Naive thymus-derived CD8-positive, alpha-beta T cell (primary cell): ENCODE results near the gene CLEC16A. TPM values are rescaled to one million over a fixed set of nuclear protein-coding genes. Genes with fewer than 3 reads are reported as not detected.

Experiments used
- ATAC-seq, 2 donors: fragments of 150-1000 bp; cut with Tn5 transposase in 1 of 2; sonication (Bioruptor Pico), chemical (Tn5 transposase) in 1 of 2; 1 replicate in 1 of 2; 2 replicates in 1 of 2; pipeline ENCODE4 v1.10.0; 2021; ENCODE audit warnings: mild to moderate bottlenecking in 2 of 2, moderate library complexity in 2 of 2
- POLR2A ChIA-PET: fragments of 350-600 bp; sonication (Branson Sonifier 250); formaldehyde crosslinking; loops from one replicate; lab custom pipeline; 2021; ENCODE audit warnings: antibody characterized with exemption; lab: Charles Lee
- DNase-seq, 10 donors: peaks; one replicate each; pipeline versions ENCODE4 v3.0.0 to v3.0.0-alpha.2; 2020 to 2022
- H3K27ac Mint-ChIP-seq, 10 donors: one replicate each; pipeline ENCODE4 v1.8.0; 2020 to 2022; ENCODE audit warnings: mild to moderate bottlenecking in 10 of 10, mixed read lengths in 10 of 10, moderate library complexity in 4 of 10, inconsistent platforms in 1 of 10
- H3K27me3 Mint-ChIP-seq, 5 donors: one replicate each; pipeline ENCODE4 v1.8.0; 2021 to 2022; ENCODE audit warnings: mixed read lengths in 5 of 5
- H3K36me3 Mint-ChIP-seq, 3 donors: one replicate each; pipeline ENCODE4 v1.8.0; 2020 to 2022; ENCODE audit warnings: mixed read lengths in 3 of 3, mild to moderate bottlenecking in 2 of 3, inconsistent platforms in 1 of 3
- H3K4me1 Mint-ChIP-seq, 4 donors: one replicate each; pipeline ENCODE4 v1.8.0; 2021 to 2022; ENCODE audit warnings: mixed read lengths in 4 of 4
- H3K4me3 Mint-ChIP-seq, 10 donors: one replicate each; pipeline ENCODE4 v1.8.0; 2020 to 2022; ENCODE audit warnings: mild to moderate bottlenecking in 10 of 10, mixed read lengths in 10 of 10, moderate library complexity in 6 of 10, inconsistent platforms in 1 of 10
- H3K9me3 Mint-ChIP-seq, 9 donors: one replicate each; pipeline ENCODE4 v1.8.0; 2020 to 2022; ENCODE audit warnings: mixed read lengths in 9 of 9, mild to moderate bottlenecking in 3 of 9, inconsistent platforms in 1 of 9, moderate library complexity in 1 of 9
- polyA plus RNA-seq, 3 donors: library from polyadenylated mRNA; unstranded; fragments of 300-500 nt; fragmentation: Illumina TruSeq; gene quantifications; one replicate each; pipeline ENCODE4 v1.2.3, GENCODE V29; 2021
- total RNA-seq, 8 experiments: library from RNA in 2 of 8; stranded (reverse) in 2 of 8; gene quantifications; one replicate each; pipeline ENCODE4 v1.2.3 and lab custom pipeline; 2021 to 2026

CLEC16A gene
- total and polyA plus RNA-seq, 5 experiments from 2014 or later = 8.5 to 28.8 (median 19.4) TPM

- POLR2A ChIA-PET = no interaction called here
- Mint-ChIP-seq H3K9me3 (no peaks in the 10 kb centered on the region), H3K27me3 (no peaks in the 10 kb centered on the region), H3K36me3 (peaks cover 0 to 55% (median 43%) of the 10 kb centered on the region in 3 donors), H3K4me1 (peaks cover 12 to 26% (median 20%) of the 10 kb centered on the region in 4 donors), H3K27ac (no peak overlapping the region), H3K4me3 (no peak overlapping the region)
- DNase-seq (no peak), ATAC-seq (no peak)
These were observed 113.5 kb downstream of the CLEC16A start for GRCh38 chr16:11057711-11058345.

GRCh38 chr16:11058832-11059231 lies 114.5 kb downstream of the CLEC16A start:
- no peak overlapping the region for H3K4me3 Mint-ChIP-seq
- no peaks in the 10 kb centered on the region for H3K27me3 Mint-ChIP-seq
- POLR2A ChIA-PET = no interaction called here
- no peaks in the 10 kb centered on the region for H3K9me3 Mint-ChIP-seq
- DNase-seq (no peak), ATAC-seq (no peak)
- H3K4me1 Mint-ChIP-seq = peaks cover 8 to 21% (median 12%) of the 10 kb centered on the region in 4 donors
- H3K36me3 Mint-ChIP-seq = peaks cover 0 to 58% (median 48%) of the 10 kb centered on the region in 3 donors
- H3K27ac Mint-ChIP-seq = no peak overlapping the region

GRCh38 chr16:11059588-11059987 lies 115.2 kb downstream of the CLEC16A start:
- peak overlapping the region in 1 of 10 donors; percentile 17 for H3K27ac Mint-ChIP-seq
- H3K4me1 Mint-ChIP-seq = peaks cover 2 to 15% (median 7%) of the 10 kb centered on the region in 4 donors
- DNase-seq = no peak
- ATAC-seq = no peak
- H3K9me3 Mint-ChIP-seq = no peaks in the 10 kb centered on the region
- H3K36me3 Mint-ChIP-seq = peaks cover 0 to 61% (median 45%) of the 10 kb centered on the region in 3 donors
- H3K27me3 Mint-ChIP-seq = no peaks in the 10 kb centered on the region
- POLR2A ChIA-PET = no interaction called here
- no peak overlapping the region for H3K4me3 Mint-ChIP-seq

- Mint-ChIP-seq H3K27ac (no peak overlapping the region), H3K4me1 (peaks cover 0 to 9% (median 3%) of the 10 kb centered on the region in 4 donors), H3K27me3 (no peaks in the 10 kb centered on the region), H3K9me3 (no peaks in the 10 kb centered on the region), H3K36me3 (peaks cover 0 to 61% (median 41%) of the 10 kb centered on the region in 3 donors), H3K4me3 (no peak overlapping the region)
- no peak for ATAC-seq
- POLR2A ChIA-PET = no interaction called here
- no peak for DNase-seq
These were observed 116.0 kb downstream of the CLEC16A start for GRCh38 chr16:11060364-11060763.

GRCh38 chr16:11060842-11061241 lies 116.5 kb downstream of the CLEC16A start:
- Mint-ChIP-seq H3K4me1 (peaks cover 0 to 7% (median 3%) of the 10 kb centered on the region in 4 donors), H3K27me3 (no peaks in the 10 kb centered on the region), H3K27ac (no peak overlapping the region), H3K9me3 (no peaks in the 10 kb centered on the region), H3K4me3 (no peak overlapping the region), H3K36me3 (peaks cover 0 to 60% (median 38%) of the 10 kb centered on the region in 3 donors)
- no peak for ATAC-seq
- no peak for DNase-seq
- POLR2A ChIA-PET = no interaction called here

GRCh38 chr16:11061629-11062270 lies 117.4 kb downstream of the CLEC16A start:
- POLR2A ChIA-PET = no interaction called here
- ATAC-seq (no peak), DNase-seq (no peak)
- H3K27me3 Mint-ChIP-seq = no peaks in the 10 kb centered on the region
- H3K36me3 Mint-ChIP-seq = peaks cover 0 to 60% (median 33%) of the 10 kb centered on the region in 3 donors
- no peak overlapping the region for H3K4me3 Mint-ChIP-seq
- no peak overlapping the region for H3K27ac Mint-ChIP-seq
- no peaks in the 10 kb centered on the region for H3K9me3 Mint-ChIP-seq
- peaks cover 0 to 5% (median 0%) of the 10 kb centered on the region in 4 donors for H3K4me1 Mint-ChIP-seq

- Mint-ChIP-seq H3K27ac (peak overlapping the region in 2 of 10 donors; percentile 46 to 72), H3K4me1 (peaks cover 0 to 5% (median 0%) of the 10 kb centered on the region in 4 donors), H3K27me3 (no peaks in the 10 kb centered on the region), H3K4me3 (no peak overlapping the region), H3K36me3 (peaks cover 0 to 63% (median 32%) of the 10 kb centered on the region in 3 donors), H3K9me3 (no peaks in the 10 kb centered on the region)
- POLR2A ChIA-PET = no interaction called here
- ATAC-seq (no peak), DNase-seq (no peak)
These were observed 119.3 kb downstream of the CLEC16A start for GRCh38 chr16:11063448-11064201.

- no peak for DNase-seq
- Mint-ChIP-seq H3K4me1 (peaks cover 0 to 5% (median 0%) of the 10 kb centered on the region in 4 donors), H3K4me3 (no peak overlapping the region), H3K9me3 (no peaks in the 10 kb centered on the region), H3K27me3 (no peaks in the 10 kb centered on the region), H3K27ac (no peak overlapping the region), H3K36me3 (peaks cover 0 to 59% (median 27%) of the 10 kb centered on the region in 3 donors)
- POLR2A ChIA-PET = no interaction called here
- no peak for ATAC-seq
These were observed 119.8 kb downstream of the CLEC16A start for GRCh38 chr16:11064202-11064540.

- Mint-ChIP-seq H3K4me3 (no peak overlapping the region), H3K27ac (peak overlapping the region in 1 of 10 donors; percentile 52), H3K36me3 (peaks cover 0 to 62% (median 28%) of the 10 kb centered on the region in 3 donors), H3K27me3 (no peaks in the 10 kb centered on the region), H3K4me1 (peaks cover 0 to 5% (median 0%) of the 10 kb centered on the region in 4 donors), H3K9me3 (no peaks in the 10 kb centered on the region)
- POLR2A ChIA-PET = no interaction called here
- no peak for ATAC-seq
- DNase-seq = no peak
These were observed 120.5 kb downstream of the CLEC16A start for GRCh38 chr16:11064851-11065250.

- Mint-ChIP-seq H3K9me3 (no peaks in the 10 kb centered on the region), H3K4me3 (no peak overlapping the region), H3K27me3 (no peaks in the 10 kb centered on the region), H3K36me3 (peaks cover 0 to 63% (median 16%) of the 10 kb centered on the region in 3 donors), H3K27ac (peak overlapping the region in 4 of 10 donors; percentile 38 to 85 (median 44)), H3K4me1 (no peaks in the 10 kb centered on the region)
- DNase-seq (no peak), ATAC-seq (no peak)
- POLR2A ChIA-PET = no interaction called here
These were observed 122.0 kb downstream of the CLEC16A start for GRCh38 chr16:11066261-11066870.

- POLR2A ChIA-PET = no interaction called here
- no peak for ATAC-seq
- no peak for DNase-seq
- Mint-ChIP-seq H3K9me3 (no peaks in the 10 kb centered on the region), H3K4me3 (no peak overlapping the region), H3K36me3 (peaks cover 0 to 61% (median 14%) of the 10 kb centered on the region in 3 donors), H3K4me1 (peaks cover 0 to 3% (median under 1%) of the 10 kb centered on the region in 4 donors), H3K27ac (no peak overlapping the region), H3K27me3 (no peaks in the 10 kb centered on the region)
These were observed 122.9 kb downstream of the CLEC16A start for GRCh38 chr16:11067266-11067665.

GRCh38 chr16:11067697-11068141 lies 123.4 kb downstream of the CLEC16A start:
- Mint-ChIP-seq H3K36me3 (peaks cover 0 to 61% (median 14%) of the 10 kb centered on the region in 3 donors), H3K4me1 (peaks cover 0 to 5% (median 3%) of the 10 kb centered on the region in 4 donors), H3K27me3 (no peaks in the 10 kb centered on the region), H3K9me3 (no peaks in the 10 kb centered on the region), H3K27ac (no peak overlapping the region), H3K4me3 (no peak overlapping the region)
- ATAC-seq = no peak
- DNase-seq = no peak
- POLR2A ChIA-PET = no interaction called here
